COLO668 (cell line): ENCODE measurements around the gene KRTAP5-5.
"Not testable (repeated sequence)": the region's sequence is repeated elsewhere in the genome, so short reads cannot be mapped to it uniquely, and the experiment has no call there.

Source experiments
- DNase-seq: peaks from one replicate; lab custom pipeline; 2025; ENCODE audit not compliant: unreplicated experiment; lab: John Stamatoyannopoulos, UW

KRTAP5-5 gene

GRCh38 chr11:1654388-1655167 is 25.0 kb downstream of the KRTAP5-5 start:
- no peak for DNase-seq

GRCh38 chr11:1655168-1656060 is 25.8 kb downstream of the KRTAP5-5 start:
- DNase-seq, result no peak

- no peak for DNase-seq
These were observed 26.5 kb downstream of the KRTAP5-5 start for GRCh38 chr11:1656061-1656441.

GRCh38 chr11:1656670-1657069 is 27.1 kb downstream of the KRTAP5-5 start:
- no peak for DNase-seq

GRCh38 chr11:1659506-1659905 is 29.9 kb downstream of the KRTAP5-5 start:
- no peak for DNase-seq

GRCh38 chr11:1660111-1660867 is 30.7 kb downstream of the KRTAP5-5 start:
- DNase-seq, result no peak

- DNase-seq, result not testable (repeated sequence)
These were observed 32.1 kb downstream of the KRTAP5-5 start for GRCh38 chr11:1661454-1662269.

GRCh38 chr11:1662699-1663283 is 33.2 kb downstream of the KRTAP5-5 start:
- DNase-seq, result not testable (repeated sequence)

GRCh38 chr11:1665313-1665712 is 35.7 kb downstream of the KRTAP5-5 start:
- DNase-seq, result no peak

- no peak for DNase-seq
These were observed 37.7 kb downstream of the KRTAP5-5 start for GRCh38 chr11:1667121-1667850.

GRCh38 chr11:1667906-1668305 is 38.3 kb downstream of the KRTAP5-5 start:
- no peak for DNase-seq

- DNase-seq, result no peak
These were observed 39.4 kb downstream of the KRTAP5-5 start for GRCh38 chr11:1668911-1669473.

- no peak for DNase-seq
These were observed 40.1 kb downstream of the KRTAP5-5 start for GRCh38 chr11:1669546-1670218.

- not testable (repeated sequence) for DNase-seq
These were observed 40.9 kb downstream of the KRTAP5-5 start for GRCh38 chr11:1670457-1670856.

- no peak for DNase-seq
These were observed 41.4 kb downstream of the KRTAP5-5 start for GRCh38 chr11:1670905-1671371.

GRCh38 chr11:1671658-1672057 is 42.1 kb downstream of the KRTAP5-5 start:
- DNase-seq, result no peak

GRCh38 chr11:1672613-1673350 is 43.2 kb downstream of the KRTAP5-5 start:
- no peak for DNase-seq
